Colonic mucosa (tissue), 4 donors: ENCODE results near the gene IP6K2. TPM values are rescaled to one million over a fixed set of nuclear protein-coding genes. Genes with fewer than 3 reads are reported as not detected.

ENCODE experiments used
- DNase-seq: peaks from one replicate; pipeline ENCODE4 v3.0.0-alpha.2; 2020
- H3K27ac ChIP-seq: fragments of 200-600 bp; one replicate; pipeline ENCODE4 v1.8.0; 2021
- H3K27me3 ChIP-seq: fragments of 200-600 bp; one replicate; pipeline ENCODE4 v1.8.0; 2021
- H3K36me3 ChIP-seq: fragments of 200-600 bp; one replicate; pipeline ENCODE4 v1.8.0; 2021
- H3K4me1 ChIP-seq: fragments of 200-600 bp; one replicate; pipeline ENCODE4 v1.8.0; 2021; ENCODE audit warnings: mild to moderate bottlenecking
- H3K4me3 ChIP-seq: fragments of 200-600 bp; one replicate; pipeline ENCODE4 v1.8.0; 2021
- H3K9ac ChIP-seq, 2 donors: one replicate each; pipeline ENCODE4 v1.7.0; 2013; ENCODE audit warnings: control low read depth in 2 of 2, low read depth in 2 of 2, low read length in 2 of 2
- H3K9me3 ChIP-seq: fragments of 200-600 bp; one replicate; pipeline ENCODE4 v1.8.0; 2021
- CTCF ChIP-seq: fragments of 200-600 bp; IDR thresholded peaks from one replicate; pipeline ENCODE4 v1.8.0; 2022; ENCODE audit warnings: antibody characterized with exemption, mild to moderate bottlenecking
- intact Hi-C: fragments of 100-400 bp; cut with DNase I; formaldehyde crosslinking; loops from one replicate; pipeline ENCODE4 v1.14.1; 2022
- total RNA-seq, 2 donors: library from RNA; stranded (reverse); fragmentation: NEBNext Ultra II Directional in 1 of 2; extraction: Animal tissue kit (Norgen Biotek cat#: 25700) in 1 of 2; gene quantifications; one replicate each; pipeline ENCODE4 v1.2.1, GENCODE V29; 2021
- donor health status: healthy.
- donor health status: DM: no; HTN: no; CAD: no.
- donor health status: DM: no; HTN: no; CAD: no.

Gene IP6K2
- total RNA-seq, 2 donors from 2014 or later: 101 to 134 TPM

GRCh38 chr3:48690846-48691458, 26.1 kb downstream of the IP6K2 start:
- Histone ChIP-seq H3K9ac (no peak overlapping the region), H3K36me3 (peaks cover 24% of the 10 kb centered on the region), H3K27me3 (no peaks in the 10 kb centered on the region), H3K27ac (no peak overlapping the region), H3K4me3 (no peak overlapping the region), H3K4me1 (peaks cover 6% of the 10 kb centered on the region), H3K9me3 (no peaks in the 10 kb centered on the region)
- intact Hi-C loops: no loop called here
- DNase-seq: no peak
- TF ChIP-seq CTCF: no peak

- Histone ChIP-seq H3K36me3 (peaks cover 16% of the 10 kb centered on the region), H3K4me3 (no peak overlapping the region), H3K9ac (no peak overlapping the region), H3K9me3 (no peaks in the 10 kb centered on the region), H3K27ac (no peak overlapping the region), H3K4me1 (peaks cover 10% of the 10 kb centered on the region), H3K27me3 (no peaks in the 10 kb centered on the region)
- no peak for TF ChIP-seq CTCF
- intact Hi-C loops: loop anchor here (10.0 kb wide), 1 partner anchor 225 kb away; the partner anchor contains the start of gene ARIH2
- DNase-seq: no peak
Observed at GRCh38 chr3:48689384-48689783, 27.6 kb downstream of the IP6K2 start.

DNA sequence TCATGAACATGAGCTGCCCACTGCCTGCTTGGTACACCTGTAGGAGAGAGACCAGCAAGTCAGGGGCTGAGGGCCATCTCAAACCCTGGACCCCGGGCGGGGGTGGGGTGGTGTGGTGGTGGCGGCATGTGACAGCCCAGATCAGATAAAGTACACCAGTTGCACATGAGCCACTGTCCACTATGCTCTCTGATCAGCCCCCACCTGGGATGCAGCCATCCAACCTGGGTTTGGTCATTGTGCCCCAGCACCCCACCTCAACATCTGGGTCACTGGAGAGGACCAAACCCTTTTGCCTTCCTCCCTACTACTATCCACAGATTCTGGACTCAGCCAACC, 28.3 kb downstream of the IP6K2 start:
- H3K27ac ChIP-seq: no peak overlapping the region
- peaks cover 14% of the 10 kb centered on the region for H3K4me1 ChIP-seq
- no peak for DNase-seq
- H3K9me3 ChIP-seq: no peaks in the 10 kb centered on the region
- H3K36me3 ChIP-seq: peaks cover 16% of the 10 kb centered on the region
- H3K4me3 ChIP-seq: no peak overlapping the region
- intact Hi-C loops: loop anchor here (10.0 kb wide), 1 partner anchor 226 kb away; the partner anchor contains the start of gene ARIH2
- no peaks in the 10 kb centered on the region for H3K27me3 ChIP-seq
- no peak for TF ChIP-seq CTCF
- H3K9ac ChIP-seq: no peak overlapping the region

DNA sequence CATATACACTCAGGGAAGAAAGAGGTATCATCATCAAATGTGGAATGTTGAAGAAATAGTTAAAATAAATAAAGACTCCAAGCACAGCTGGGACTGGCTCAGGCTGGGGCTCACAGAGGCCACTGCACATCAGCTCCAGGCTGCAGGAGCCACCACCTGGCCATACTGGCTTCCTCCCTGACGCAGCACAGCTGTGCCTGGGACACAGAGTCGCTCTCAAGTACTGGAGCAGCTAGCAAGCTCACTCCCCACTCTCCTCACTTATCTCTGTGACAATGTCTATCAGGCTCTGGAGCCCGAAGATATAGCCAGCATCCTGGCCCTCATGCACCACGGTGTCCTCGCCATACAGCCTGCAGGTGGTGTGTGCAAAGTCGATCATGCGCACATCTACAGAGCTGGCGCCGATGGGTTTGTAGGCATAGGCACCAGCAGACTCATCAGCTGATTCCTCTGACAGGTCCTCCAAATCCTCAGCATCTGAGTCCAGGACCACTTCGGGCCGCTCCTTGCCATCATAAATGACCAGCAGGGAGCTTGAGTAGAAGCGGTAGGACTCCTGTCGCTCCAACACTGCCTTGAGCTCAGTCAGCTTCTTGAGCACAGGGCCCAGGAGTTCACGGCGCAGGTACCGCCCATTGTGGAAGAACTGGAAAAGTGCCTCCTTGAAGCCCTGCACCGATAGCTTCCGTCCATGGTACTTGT, 28.8 kb downstream of the IP6K2 start:
- Histone ChIP-seq H3K27me3 (no peaks in the 10 kb centered on the region), H3K9me3 (no peaks in the 10 kb centered on the region), H3K27ac (no peak overlapping the region), H3K36me3 (peaks cover 16% of the 10 kb centered on the region), H3K4me3 (no peak overlapping the region), H3K9ac (no peak overlapping the region), H3K4me1 (peaks cover 18% of the 10 kb centered on the region)
- no peak for DNase-seq
- intact Hi-C loops: loop anchor here (10.0 kb wide), 1 partner anchor 227 kb away; the partner anchor contains the start of gene ARIH2
- TF ChIP-seq CTCF: no peak

DNA sequence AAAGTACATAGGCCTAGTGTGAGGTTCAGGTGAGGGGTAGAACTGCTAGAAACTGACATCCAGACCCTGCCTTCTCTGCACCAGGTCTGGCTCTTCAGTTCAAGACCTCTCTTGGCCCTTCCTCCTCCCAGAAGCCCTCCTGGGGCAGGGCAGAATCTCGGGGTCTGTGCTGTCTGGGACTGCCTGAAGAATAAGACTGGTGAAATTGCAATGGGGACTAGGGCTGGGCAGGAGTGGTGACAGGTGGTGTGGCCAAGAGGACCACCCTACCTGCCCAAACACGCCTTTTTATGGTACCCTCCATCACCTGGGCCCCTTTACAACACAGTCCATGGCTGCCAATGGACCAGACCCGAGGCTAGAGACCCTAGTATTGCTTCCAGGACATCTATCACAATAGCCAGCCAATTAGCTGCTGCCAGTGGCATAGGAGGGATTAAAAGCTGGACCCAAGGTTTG, 29.8 kb downstream of the IP6K2 start:
- no peak for DNase-seq
- H3K27me3 ChIP-seq: no peaks in the 10 kb centered on the region
- no peaks in the 10 kb centered on the region for H3K9me3 ChIP-seq
- intact Hi-C loops: loop anchor here (10.0 kb wide), 1 partner anchor 228 kb away; the partner anchor contains the start of gene ARIH2
- TF ChIP-seq CTCF: no peak
- peaks cover 19% of the 10 kb centered on the region for H3K4me1 ChIP-seq
- no peak overlapping the region for H3K4me3 ChIP-seq
- H3K9ac ChIP-seq: no peak overlapping the region
- peaks cover 10% of the 10 kb centered on the region for H3K36me3 ChIP-seq
- H3K27ac ChIP-seq: no peak overlapping the region
